ENCODE data around the gene SLU7. TPM values are rescaled to one million over a fixed set of nuclear protein-coding genes. Genes with fewer than 3 reads are reported as not detected.

The SLU7 gene
- total RNA-seq, 2 donors from 2014 or later: 31.5 to 48.8 TPM

GRCh38 chr5:160399402-160400353 is 19.2 kb downstream of the SLU7 start, which contains the start of gene FAM200C:
Gene FAM200C, minus strand, starts transcription at chr5:160400054. Its CDS starts 4,564 bp downstream, at chr5:160395490.
- DNase-seq: peak; percentile 93
- Histone ChIP-seq H3K9ac (ENCODE audit: low read depth in 2 of 2, low read length in 2 of 2) (peak within 1 kb of the TSS; percentile 71 to 83), H3K4me3 (peak within 1 kb of the TSS; percentile 50), H3K9me3 (no peaks in the 10 kb centered on the region), H3K27me3 (no peaks in the 10 kb centered on the region), H3K4me1 (peaks cover 8% of the 10 kb centered on the region), H3K36me3 (peaks cover 11% of the 10 kb centered on the region), H3K27ac (peak within 1 kb of the TSS; percentile 83)
- intact Hi-C loops (cut with DNase I): no loop called here
- no peak for TF ChIP-seq CTCF (IDR thresholded peaks at IDR 0.05)

GRCh38 chr5:160398806-160399205 is 20.1 kb downstream of the SLU7 start:
- Histone ChIP-seq H3K9me3 (no peaks in the 10 kb centered on the region), H3K27ac (no peak overlapping the region), H3K27me3 (no peaks in the 10 kb centered on the region), H3K4me1 (peaks cover 8% of the 10 kb centered on the region), H3K4me3 (peak overlapping the region; percentile 50), H3K36me3 (peaks cover 5% of the 10 kb centered on the region), H3K9ac (ENCODE audit: low read depth in 2 of 2, low read length in 2 of 2) (peak overlapping the region in 1 of 2 donors; percentile 26)
- DNase-seq: no peak
- TF ChIP-seq CTCF (IDR thresholded peaks at IDR 0.05): no peak
- intact Hi-C loops (cut with DNase I): no loop called here

- Histone ChIP-seq H3K27me3 (no peaks in the 10 kb centered on the region), H3K27ac (no peak overlapping the region), H3K36me3 (peaks cover 5% of the 10 kb centered on the region), H3K4me3 (no peak overlapping the region), H3K9me3 (no peaks in the 10 kb centered on the region), H3K9ac (ENCODE audit: low read depth in 2 of 2, low read length in 2 of 2) (no peak overlapping the region), H3K4me1 (peaks cover 8% of the 10 kb centered on the region)
- no peak for DNase-seq
- no peak for TF ChIP-seq CTCF (IDR thresholded peaks at IDR 0.05)
- intact Hi-C loops (cut with DNase I): no loop called here
Measured at GRCh38 chr5:160397492-160397891, 21.4 kb downstream of the SLU7 start.

GRCh38 chr5:160395111-160395510 is 23.8 kb downstream of the SLU7 start:
- Histone ChIP-seq H3K9me3 (no peaks in the 10 kb centered on the region), H3K4me1 (peaks cover 8% of the 10 kb centered on the region), H3K9ac (ENCODE audit: low read depth in 2 of 2, low read length in 2 of 2) (no peak overlapping the region), H3K36me3 (no peaks in the 10 kb centered on the region), H3K4me3 (no peak overlapping the region), H3K27me3 (no peaks in the 10 kb centered on the region), H3K27ac (no peak overlapping the region)
- no peak for DNase-seq
- intact Hi-C loops (cut with DNase I): no loop called here
- no peak for TF ChIP-seq CTCF (IDR thresholded peaks at IDR 0.05)

GRCh38 chr5:160390787-160391696 is 27.8 kb downstream of the SLU7 start:
- Histone ChIP-seq H3K4me3 (no peak overlapping the region), H3K27ac (no peak overlapping the region), H3K9me3 (no peaks in the 10 kb centered on the region), H3K36me3 (no peaks in the 10 kb centered on the region), H3K27me3 (no peaks in the 10 kb centered on the region), H3K9ac (ENCODE audit: low read depth in 2 of 2, low read length in 2 of 2) (no peak overlapping the region), H3K4me1 (no peaks in the 10 kb centered on the region)
- DNase-seq: no peak
- TF ChIP-seq CTCF (IDR thresholded peaks at IDR 0.05): peak; percentile 39
- intact Hi-C loops (cut with DNase I): loop anchor here (2.0 kb wide), 1 partner anchor 192 kb away; no protein-coding TSS in a partner anchor
